Inferior parietal cortex (tissue), 1 donor: ENCODE data around the gene ATXN2L.
"Not testable (repeated sequence)": the region's sequence is repeated elsewhere in the genome, so short reads cannot be mapped to it uniquely, and the experiment has no call there.

Source experiments
- DNase-seq: peaks from one replicate; pipeline ENCODE4 v3.0.0-alpha.2; 2016; ENCODE audit errors: extremely low spot score

The ATXN2L gene

GRCh38 chr16:28822520-28823290 lies at the start of gene ATXN2L:
TSS of gene ATXN2L (plus strand) at chr16:28822999. CDS start at chr16:28823260, 261 bp downstream.
- peak; percentile 95 for DNase-seq

GRCh38 chr16:28781697-28782096 lies 41.1 kb upstream of the ATXN2L start:
- not testable (repeated sequence) for DNase-seq

GRCh38 chr16:28782357-28782756 lies 40.4 kb upstream of the ATXN2L start:
- DNase-seq, result not testable (repeated sequence)

GRCh38 chr16:28802235-28803019 lies 20.4 kb upstream of the ATXN2L start:
- DNase-seq, result not testable (repeated sequence)

GRCh38 chr16:28807445-28808120 lies 15.2 kb upstream of the ATXN2L start:
- DNase-seq, result not testable (repeated sequence)

- no peak for DNase-seq
Measured at GRCh38 chr16:28820016-28820415, 2.8 kb upstream of the ATXN2L start.

GRCh38 chr16:28820546-28820945 lies 2.3 kb upstream of the ATXN2L start:
- DNase-seq, result not testable (repeated sequence)

GRCh38 chr16:28821874-28822519 lies 802 bp upstream of the ATXN2L start:
- DNase-seq, result no peak

- no peak for DNase-seq
Measured at GRCh38 chr16:28823291-28823872, 583 bp downstream of the ATXN2L start.

- DNase-seq, result peak; percentile 87
Measured at GRCh38 chr16:28823873-28824716, 1.3 kb downstream of the ATXN2L start.

- no peak for DNase-seq
Measured at GRCh38 chr16:28824717-28824973, 1.8 kb downstream of the ATXN2L start.

GRCh38 chr16:28826141-28826540 lies 3.3 kb downstream of the ATXN2L start:
- no peak for DNase-seq

- no peak for DNase-seq
Measured at GRCh38 chr16:28829747-28830146, 6.9 kb downstream of the ATXN2L start.

GRCh38 chr16:28830531-28830930 lies 7.7 kb downstream of the ATXN2L start:
- no peak for DNase-seq

GRCh38 chr16:28834349-28834748 lies 11.6 kb downstream of the ATXN2L start:
- DNase-seq, result no peak

- DNase-seq, result no peak
Measured at GRCh38 chr16:28834873-28835863, 12.4 kb downstream of the ATXN2L start.

GRCh38 chr16:28835864-28836760 lies 13.3 kb downstream of the ATXN2L start:
- no peak for DNase-seq

GRCh38 chr16:28836761-28837064 lies 13.9 kb downstream of the ATXN2L start:
- DNase-seq, result no peak
